ENCODE measurements around the gene ANXA7. TPM values are rescaled to one million over a fixed set of nuclear protein-coding genes. Genes with fewer than 3 reads are reported as not detected.
A peak's percentile ranks its signal among the peaks of the same experiment; 100 is the strongest.

Gene ANXA7
- total RNA-seq, 1 donor from 2014 or later = 48.1 TPM

DNA sequence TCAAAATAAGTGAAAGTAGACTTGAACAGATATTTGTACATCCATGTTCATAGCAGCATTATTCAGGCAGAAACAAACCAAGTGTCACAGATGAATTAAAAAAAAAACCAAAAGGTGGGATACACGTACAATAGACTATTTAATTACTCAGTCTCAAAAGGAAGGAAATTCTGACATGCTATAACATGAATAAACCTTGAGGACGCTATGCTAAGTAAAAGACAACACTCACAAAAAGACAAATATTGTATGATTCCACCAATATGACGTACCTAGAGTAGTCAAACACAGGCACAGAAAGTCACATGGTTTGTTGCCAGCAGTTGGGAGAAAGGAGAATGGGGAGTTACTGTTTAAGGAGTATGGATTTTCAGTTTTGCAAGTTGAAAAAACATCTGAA lies 37.2 kb downstream of the ANXA7 start:
- peaks cover 13% of the 10 kb centered on the region for H3K36me3 Mint-ChIP-seq (ENCODE audit: low read depth)
- H3K4me3 Mint-ChIP-seq = no peak overlapping the region
- TF ChIP-seq, protein P1, sequence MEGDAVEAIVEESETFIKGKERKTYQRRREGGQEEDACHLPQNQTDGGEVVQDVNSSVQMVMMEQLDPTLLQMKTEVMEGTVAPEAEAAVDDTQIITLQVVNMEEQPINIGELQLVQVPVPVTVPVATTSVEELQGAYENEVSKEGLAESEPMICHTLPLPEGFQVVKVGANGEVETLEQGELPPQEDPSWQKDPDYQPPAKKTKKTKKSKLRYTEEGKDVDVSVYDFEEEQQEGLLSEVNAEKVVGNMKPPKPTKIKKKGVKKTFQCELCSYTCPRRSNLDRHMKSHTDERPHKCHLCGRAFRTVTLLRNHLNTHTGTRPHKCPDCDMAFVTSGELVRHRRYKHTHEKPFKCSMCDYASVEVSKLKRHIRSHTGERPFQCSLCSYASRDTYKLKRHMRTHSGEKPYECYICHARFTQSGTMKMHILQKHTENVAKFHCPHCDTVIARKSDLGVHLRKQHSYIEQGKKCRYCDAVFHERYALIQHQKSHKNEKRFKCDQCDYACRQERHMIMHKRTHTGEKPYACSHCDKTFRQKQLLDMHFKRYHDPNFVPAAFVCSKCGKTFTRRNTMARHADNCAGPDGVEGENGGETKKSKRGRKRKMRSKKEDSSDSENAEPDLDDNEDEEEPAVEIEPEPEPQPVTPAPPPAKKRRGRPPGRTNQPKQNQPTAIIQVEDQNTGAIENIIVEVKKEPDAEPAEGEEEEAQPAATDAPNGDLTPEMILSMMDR (conservative IDR thresholded peaks at IDR 0.05) = no peak
- no peaks in the 10 kb centered on the region for H3K27me3 Mint-ChIP-seq (ENCODE audit: low read depth)
- H3K27ac Mint-ChIP-seq (ENCODE audit: unreplicated experiment) = no peak overlapping the region
- DNase-seq (ENCODE audit: low read depth, low spot score) = no peak
- no peaks in the 10 kb centered on the region for H3K4me1 Mint-ChIP-seq
- H3K9me3 Mint-ChIP-seq = no peaks in the 10 kb centered on the region

DNA sequence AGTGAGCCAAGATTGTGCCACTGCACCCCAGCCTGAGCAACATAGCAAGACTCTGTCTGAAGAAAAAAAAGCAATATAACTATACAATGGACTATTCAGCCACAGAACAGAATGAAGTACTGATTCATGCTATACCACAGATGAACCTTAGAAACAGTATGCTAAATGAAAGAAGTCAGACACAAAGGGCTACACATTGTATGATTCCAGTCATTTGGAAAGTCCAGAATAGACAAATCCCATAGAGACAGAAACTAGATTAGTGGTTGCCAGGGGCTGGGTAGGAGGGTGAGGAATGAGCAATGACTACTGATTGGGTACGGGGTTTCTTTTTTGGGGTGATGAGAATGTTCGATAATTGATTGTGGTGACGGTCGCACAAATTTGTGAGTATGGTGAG lies 45.6 kb downstream of the ANXA7 start:
- H3K4me1 Mint-ChIP-seq = peaks cover 12% of the 10 kb centered on the region
- no peak overlapping the region for H3K4me3 Mint-ChIP-seq
- peak overlapping the region; percentile 80 for H3K27ac Mint-ChIP-seq (ENCODE audit: unreplicated experiment)
- DNase-seq (ENCODE audit: low read depth, low spot score) = no peak
- H3K36me3 Mint-ChIP-seq (ENCODE audit: low read depth) = peaks cover 18% of the 10 kb centered on the region
- TF ChIP-seq, protein P1 (conservative IDR thresholded peaks at IDR 0.05) = no peak
- no peaks in the 10 kb centered on the region for H3K27me3 Mint-ChIP-seq (ENCODE audit: low read depth)
- no peaks in the 10 kb centered on the region for H3K9me3 Mint-ChIP-seq

DNA sequence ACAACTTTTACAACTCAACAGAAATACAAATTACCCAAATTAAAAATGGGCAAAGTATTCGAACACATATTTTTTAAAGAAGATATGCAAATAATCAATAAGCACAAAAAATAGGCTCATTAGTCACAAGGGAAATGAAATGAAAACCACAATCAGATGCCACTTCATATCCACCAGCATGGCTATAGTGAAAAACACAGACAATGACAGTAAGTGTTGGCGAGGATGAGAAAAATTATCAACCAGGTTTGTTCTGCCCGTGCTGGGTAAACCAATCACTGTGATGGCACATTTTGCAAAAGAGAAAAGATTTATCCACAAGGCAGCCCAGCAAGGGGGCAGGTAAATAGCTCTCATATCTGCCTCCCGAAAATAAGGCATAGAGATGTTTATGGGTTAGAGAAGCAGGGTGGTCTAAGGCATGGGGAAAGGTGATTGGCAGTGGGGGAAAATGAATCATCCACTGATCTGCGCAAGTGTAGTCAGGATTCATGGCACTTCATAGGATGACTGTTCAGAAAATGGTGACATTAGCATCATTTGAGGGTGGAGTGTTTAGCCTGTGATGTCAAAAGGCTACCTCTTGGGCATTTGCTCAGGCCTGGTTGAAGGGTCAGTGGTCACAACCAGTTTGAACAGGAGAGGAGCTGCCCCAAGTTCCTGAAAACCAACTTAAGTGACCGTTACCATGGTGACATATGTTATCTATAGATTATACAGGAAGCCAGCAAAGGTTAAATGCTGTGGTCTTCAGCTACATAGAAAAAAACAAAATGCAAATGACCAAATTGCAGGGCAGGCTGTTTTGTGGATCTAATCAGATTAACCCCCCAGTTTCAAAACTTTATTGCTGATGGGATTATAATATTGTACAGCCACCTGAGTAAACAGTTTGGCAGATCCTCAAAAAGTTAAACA lies 47.2 kb downstream of the ANXA7 start:
- DNase-seq (ENCODE audit: low read depth, low spot score) = no peak
- Mint-ChIP-seq H3K36me3 (ENCODE audit: low read depth) (peaks cover 29% of the 10 kb centered on the region), H3K9me3 (peaks cover 4% of the 10 kb centered on the region), H3K4me1 (peaks cover 12% of the 10 kb centered on the region), H3K4me3 (no peak overlapping the region), H3K27ac (ENCODE audit: unreplicated experiment) (no peak overlapping the region), H3K27me3 (ENCODE audit: low read depth) (no peaks in the 10 kb centered on the region)
- TF ChIP-seq, protein P1 (conservative IDR thresholded peaks at IDR 0.05) = no peak

DNA sequence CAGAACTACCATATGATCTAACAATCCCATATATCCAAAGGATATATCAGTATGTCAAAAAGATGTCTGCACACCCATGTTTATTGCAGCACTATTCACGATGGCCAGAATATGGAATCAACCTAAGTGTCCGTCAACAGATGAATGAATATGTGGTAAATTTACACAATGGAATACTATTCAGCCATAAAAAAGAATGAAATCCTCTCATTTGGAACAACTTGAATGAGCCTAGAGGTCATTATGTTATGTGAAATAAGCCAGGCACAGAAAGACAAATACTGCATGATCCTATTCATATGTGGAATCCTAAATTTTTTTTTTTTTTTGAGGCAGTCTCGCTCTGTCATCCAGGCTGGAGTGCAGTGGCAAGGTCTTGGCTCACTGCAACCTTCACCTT lies 48.9 kb downstream of the ANXA7 start:
- peaks cover 3% of the 10 kb centered on the region for H3K27me3 Mint-ChIP-seq (ENCODE audit: low read depth)
- no peak overlapping the region for H3K4me3 Mint-ChIP-seq
- peaks cover 30% of the 10 kb centered on the region for H3K36me3 Mint-ChIP-seq (ENCODE audit: low read depth)
- peaks cover 5% of the 10 kb centered on the region for H3K9me3 Mint-ChIP-seq
- no peak overlapping the region for H3K27ac Mint-ChIP-seq (ENCODE audit: unreplicated experiment)
- H3K4me1 Mint-ChIP-seq = peaks cover 12% of the 10 kb centered on the region
- no peak for DNase-seq (ENCODE audit: low read depth, low spot score)
- TF ChIP-seq, protein P1 (conservative IDR thresholded peaks at IDR 0.05) = no peak

DNA sequence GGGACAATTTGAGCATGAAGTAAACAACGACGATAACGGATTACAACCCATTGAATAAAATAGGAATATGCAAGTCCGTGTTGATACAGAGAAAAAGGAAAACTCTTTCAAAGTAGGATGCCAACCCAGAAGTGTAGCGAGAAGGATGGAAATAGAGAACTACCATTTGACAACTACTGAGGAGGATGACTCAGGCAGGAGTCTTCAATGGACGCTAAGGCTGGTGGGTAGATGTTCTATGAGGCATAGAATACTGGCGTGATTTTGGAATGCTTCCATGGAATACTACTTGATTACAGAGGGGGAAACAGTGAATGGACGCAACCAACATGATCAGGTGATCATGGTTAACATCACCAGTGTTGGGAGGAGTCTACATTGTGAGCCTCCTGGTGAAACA lies 54.4 kb downstream of the ANXA7 start:
- TF ChIP-seq, protein P1 (conservative IDR thresholded peaks at IDR 0.05) = no peak
- Mint-ChIP-seq H3K27me3 (ENCODE audit: low read depth) (peaks cover 47% of the 10 kb centered on the region), H3K36me3 (ENCODE audit: low read depth) (peaks cover 11% of the 10 kb centered on the region), H3K27ac (ENCODE audit: unreplicated experiment) (no peak overlapping the region), H3K4me1 (peaks cover 12% of the 10 kb centered on the region), H3K9me3 (peaks cover 5% of the 10 kb centered on the region), H3K4me3 (peak overlapping the region; percentile 97)
- DNase-seq (ENCODE audit: low read depth, low spot score) = no peak
